Testis (tissue), 2 donors: ENCODE results near the gene PHRF1.

Experiments used
- CTCF ChIP-seq, 3 experiments: fragments of 450-650 bp in 2 of 3; fragments of 200-600 bp in 1 of 3; sonication (generic) in 1 of 3; IDR thresholded peaks; one replicate each; pipeline ENCODE4 v1.5.1; 2016 to 2019; ENCODE audit warnings: antibody characterized with exemption in 3 of 3, mild to moderate bottlenecking in 2 of 3, moderate library complexity in 1 of 3
- POLR2A ChIP-seq: fragments of 450-650 bp; IDR thresholded peaks from one replicate; pipeline ENCODE4 v1.6.1; 2017; ENCODE audit warnings: antibody characterized with exemption, mild to moderate bottlenecking, moderate library complexity

DNA sequence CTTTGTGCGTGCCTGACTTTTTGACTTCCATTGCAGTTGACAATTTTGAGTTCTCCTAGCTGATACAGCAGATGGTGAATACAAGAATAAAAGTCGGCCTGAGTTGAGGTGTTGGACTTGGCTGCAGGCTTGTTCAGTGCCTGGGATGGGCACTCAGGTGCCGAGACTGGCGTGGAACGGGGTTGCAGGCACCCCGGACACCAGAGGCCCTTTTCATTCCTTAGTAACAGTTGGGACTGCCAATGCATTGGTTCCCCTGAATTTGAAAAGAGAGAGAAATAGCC lies 1.3 kb downstream of the PHRF1 start:
- TF ChIP-seq POLR2A (no peak), CTCF (IDR thresholded peaks at IDR 0.05) (no peak)
